Keratinocyte (primary cell): ENCODE measurements around the gene RNPS1. TPM values are rescaled to one million over a fixed set of nuclear protein-coding genes. Genes with fewer than 3 reads are reported as not detected.
A peak's percentile ranks its signal among the peaks of the same experiment; 100 is the strongest.

Experiments used
- DNase-seq: peaks from one replicate; pipeline ENCODE4 v3.0.0-alpha.2; 2011; ENCODE audit warnings: low read depth, missing footprints, low spot score
- FAIRE-seq: peaks from 2 replicates; lab custom pipeline; 2011; peaks lifted over from hg19 to GRCh38; lab: Jason Lieb, UNC
- H2AFZ ChIP-seq: 2 replicates; pipeline ENCODE4 v1.6.0; 2012; ENCODE audit warnings: low read length, control low read depth, inconsistent platforms; ENCODE audit not compliant: control insufficient read depth
- H3K27ac ChIP-seq: 2 replicates; pipeline ENCODE4 v1.5.1; 2011; ENCODE audit warnings: low read length; ENCODE audit not compliant: control insufficient read depth, insufficient read depth
- H3K27me3 ChIP-seq: 3 replicates; pipeline ENCODE4 v1.6.0; 2011; ENCODE audit warnings: low read length; ENCODE audit not compliant: control insufficient read depth, insufficient read depth; ENCODE audit errors: extremely low read depth
- H3K36me3 ChIP-seq, 2 experiments: 2 replicates in 1 of 2; 3 replicates in 1 of 2; pipeline ENCODE4 v1.5.1; 2011; ENCODE audit warnings: low read length in 2 of 2, mild to moderate bottlenecking in 1 of 2; ENCODE audit not compliant: control insufficient read depth in 2 of 2, insufficient read depth in 2 of 2; ENCODE audit errors: extremely low read depth in 1 of 2
- H3K4me1 ChIP-seq: 3 replicates; pipeline ENCODE4 v1.5.1; 2011; ENCODE audit warnings: low read length; ENCODE audit not compliant: control insufficient read depth, insufficient read depth; ENCODE audit errors: extremely low read depth
- H3K4me2 ChIP-seq: 3 replicates; pipeline ENCODE4 v1.6.0; 2011; ENCODE audit warnings: low read depth, low read length; ENCODE audit not compliant: control insufficient read depth, insufficient read depth; ENCODE audit errors: extremely low read depth
- H3K4me3 ChIP-seq, 3 experiments: fragments of 200-600 bp in 1 of 3; sonication (generic) in 1 of 3; 2 replicates in 2 of 3; 3 replicates in 1 of 3; pipeline ENCODE4 v1.5.1; 2011 to 2016; ENCODE audit warnings: low read length in 3 of 3, mild to moderate bottlenecking in 3 of 3, control low read depth in 2 of 3, inconsistent platforms in 1 of 3, low read depth in 1 of 3, mixed read lengths in 1 of 3, mixed run types in 1 of 3, moderate library complexity in 1 of 3; ENCODE audit not compliant: control insufficient read depth in 2 of 3, insufficient read depth in 2 of 3; ENCODE audit errors: extremely low read depth in 1 of 3
- H3K79me2 ChIP-seq: 2 replicates; pipeline ENCODE4 v1.6.0; 2012; ENCODE audit warnings: low read length; ENCODE audit not compliant: control insufficient read depth, insufficient read depth
- H3K9ac ChIP-seq: 3 replicates; pipeline ENCODE4 v1.6.0; 2011; ENCODE audit warnings: low read length; ENCODE audit not compliant: control insufficient read depth, insufficient read depth; ENCODE audit errors: extremely low read depth
- H3K9me1 ChIP-seq: 3 replicates; pipeline ENCODE4 v1.6.0; 2011; ENCODE audit warnings: low read length; ENCODE audit not compliant: control insufficient read depth, insufficient read depth; ENCODE audit errors: extremely low read depth
- H3K9me3 ChIP-seq: 2 replicates; pipeline ENCODE4 v1.5.1; 2012; ENCODE audit warnings: low read depth, low read length; ENCODE audit not compliant: control insufficient read depth
- H4K20me1 ChIP-seq: 3 replicates; pipeline ENCODE4 v1.6.0; 2011; ENCODE audit warnings: low read length; ENCODE audit not compliant: control insufficient read depth, insufficient read depth; ENCODE audit errors: extremely low read depth
- EZH2 ChIP-seq: IDR thresholded peaks from one replicate; pipeline ENCODE4 v1.6.1; 2012; ENCODE audit warnings: inconsistent platforms, mild to moderate bottlenecking, low read length, moderate library complexity
- dilution Hi-C: fragments of 300-500 bp; cut with MboI; formaldehyde crosslinking; loops from one replicate; pipeline ENCODE4 v1.7.0; 2020; ENCODE audit warnings: low sequenced_read_pairs; ENCODE audit not compliant: extremely low pct_ligation_motif_present
- polyA plus RNA-seq, 5 experiments: library from polyadenylated mRNA; depleted of rRNA in 3 of 5; stranded (reverse) in 3 of 5; stranded (forward) in 1 of 5; unstranded in 1 of 5; fragments of >200 nt; gene quantifications; 1 replicate in 1 of 5; 2 replicates in 3 of 5; 3 replicates in 1 of 5; pipeline versions ENCODE4 v1.2.1 to v1.2.3, GENCODE V29; 2011 to 2012; ENCODE audit warnings: missing spikeins in 2 of 5, low read depth in 1 of 5, low replicate concordance in 1 of 5
- TF ChIP-seq, protein P1 (sequence below), 3 experiments: IDR thresholded peaks in 1 of 3; conservative IDR thresholded peaks in 1 of 3; optimal IDR thresholded peaks in 1 of 3; 2 replicates in 2 of 3; 3 replicates in 1 of 3; pipeline versions ENCODE3 to v1.5.1; 2011; ENCODE audit warnings: low read length in 3 of 3, mild to moderate bottlenecking in 3 of 3, moderate library complexity in 2 of 3, control low read depth in 1 of 3, inconsistent platforms in 1 of 3; ENCODE audit not compliant: insufficient read depth in 2 of 3; ENCODE audit errors: extremely low read depth in 1 of 3

The RNPS1 gene
- polyA plus RNA-seq, 1 donor (not counting 4 experiments of a cell fraction or from before 2014, with no cell fraction given), result 89.4 TPM

DNA sequence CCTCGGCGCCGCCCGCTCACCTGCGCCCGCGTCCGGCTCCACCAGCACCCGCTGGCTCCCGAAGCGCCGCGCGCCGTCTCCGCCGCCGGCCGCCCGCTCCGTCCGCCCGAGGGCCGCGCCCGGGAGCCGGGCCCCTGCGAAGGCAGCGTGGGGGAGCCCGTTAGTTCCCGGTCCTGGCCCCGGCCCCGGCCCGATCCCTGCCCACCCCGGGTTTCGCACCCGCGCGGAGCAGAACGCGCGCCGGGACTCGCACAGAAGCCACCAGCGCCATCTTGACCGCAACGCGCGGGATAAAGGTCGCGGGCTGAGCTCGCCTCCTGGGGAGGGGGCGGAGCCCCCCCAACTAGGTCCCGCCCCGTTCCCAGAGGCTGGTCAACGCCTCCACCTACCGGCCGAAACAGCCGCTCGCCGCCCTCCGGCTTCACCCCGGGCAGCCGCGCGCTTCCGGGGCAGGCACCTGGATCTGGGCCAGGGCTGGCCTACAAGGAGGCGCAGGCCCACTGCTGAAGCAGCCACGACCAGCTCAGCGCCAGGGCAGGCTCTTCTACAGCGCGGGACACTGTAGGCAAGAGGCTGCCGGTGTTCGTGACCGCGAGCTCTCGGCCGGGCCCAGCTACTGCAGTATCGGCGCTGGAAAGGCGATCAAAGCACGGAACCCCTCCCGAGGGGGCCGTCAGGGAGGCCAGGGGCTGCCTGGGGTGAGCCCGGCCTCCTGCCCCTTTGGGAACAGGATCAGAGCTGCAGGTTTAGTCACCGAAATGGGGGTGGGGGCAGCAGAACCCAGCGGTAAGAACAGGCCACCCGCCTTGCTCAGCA, 16.4 kb downstream of the RNPS1 start, which contains the start of gene ECI1:
TSS of gene ECI1 (minus strand) at position 292 of the 816 bp plus-strand sequence. CDS start at position 271, 21 bp downstream.
- Histone ChIP-seq H3K4me2 (peak within 1 kb of the TSS; percentile 74), H3K36me3 (peaks cover 19 to 26% of the 10 kb centered on the region in 2 experiments), H3K9me3 (no peaks in the 10 kb centered on the region), H3K9me1 (no peaks in the 10 kb centered on the region), H4K20me1 (peaks cover 14% of the 10 kb centered on the region), H3K9ac (peak within 1 kb of the TSS; percentile 80), H3K27ac (peak within 1 kb of the TSS; percentile 73), H2AFZ (no peak within 1 kb of the TSS), H3K27me3 (no peaks in the 10 kb centered on the region), H3K4me3 (peak within 1 kb of the TSS; percentile 54 to 68 (median 64)), H3K4me1 (peaks cover 17% of the 10 kb centered on the region), H3K79me2 (peaks cover 17% of the 10 kb centered on the region)
- dilution Hi-C loops, result no loop called here
- FAIRE-seq (peak; percentile 5), DNase-seq (no peak)
- TF ChIP-seq, protein P1, sequence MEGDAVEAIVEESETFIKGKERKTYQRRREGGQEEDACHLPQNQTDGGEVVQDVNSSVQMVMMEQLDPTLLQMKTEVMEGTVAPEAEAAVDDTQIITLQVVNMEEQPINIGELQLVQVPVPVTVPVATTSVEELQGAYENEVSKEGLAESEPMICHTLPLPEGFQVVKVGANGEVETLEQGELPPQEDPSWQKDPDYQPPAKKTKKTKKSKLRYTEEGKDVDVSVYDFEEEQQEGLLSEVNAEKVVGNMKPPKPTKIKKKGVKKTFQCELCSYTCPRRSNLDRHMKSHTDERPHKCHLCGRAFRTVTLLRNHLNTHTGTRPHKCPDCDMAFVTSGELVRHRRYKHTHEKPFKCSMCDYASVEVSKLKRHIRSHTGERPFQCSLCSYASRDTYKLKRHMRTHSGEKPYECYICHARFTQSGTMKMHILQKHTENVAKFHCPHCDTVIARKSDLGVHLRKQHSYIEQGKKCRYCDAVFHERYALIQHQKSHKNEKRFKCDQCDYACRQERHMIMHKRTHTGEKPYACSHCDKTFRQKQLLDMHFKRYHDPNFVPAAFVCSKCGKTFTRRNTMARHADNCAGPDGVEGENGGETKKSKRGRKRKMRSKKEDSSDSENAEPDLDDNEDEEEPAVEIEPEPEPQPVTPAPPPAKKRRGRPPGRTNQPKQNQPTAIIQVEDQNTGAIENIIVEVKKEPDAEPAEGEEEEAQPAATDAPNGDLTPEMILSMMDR (optimal IDR thresholded peaks at IDR 0.05 in 1 of 3, IDR thresholded peaks at IDR 0.05 in 1 of 3, conservative IDR thresholded peaks at IDR 0.05 in 1 of 3; ENCODE audit: extremely low read depth in 1 of 3, insufficient read depth in 2 of 3, low read length in 3 of 3), result peak in 2 of 3 experiments; percentile 53 to 55
- TF ChIP-seq EZH2, result no peak

DNA sequence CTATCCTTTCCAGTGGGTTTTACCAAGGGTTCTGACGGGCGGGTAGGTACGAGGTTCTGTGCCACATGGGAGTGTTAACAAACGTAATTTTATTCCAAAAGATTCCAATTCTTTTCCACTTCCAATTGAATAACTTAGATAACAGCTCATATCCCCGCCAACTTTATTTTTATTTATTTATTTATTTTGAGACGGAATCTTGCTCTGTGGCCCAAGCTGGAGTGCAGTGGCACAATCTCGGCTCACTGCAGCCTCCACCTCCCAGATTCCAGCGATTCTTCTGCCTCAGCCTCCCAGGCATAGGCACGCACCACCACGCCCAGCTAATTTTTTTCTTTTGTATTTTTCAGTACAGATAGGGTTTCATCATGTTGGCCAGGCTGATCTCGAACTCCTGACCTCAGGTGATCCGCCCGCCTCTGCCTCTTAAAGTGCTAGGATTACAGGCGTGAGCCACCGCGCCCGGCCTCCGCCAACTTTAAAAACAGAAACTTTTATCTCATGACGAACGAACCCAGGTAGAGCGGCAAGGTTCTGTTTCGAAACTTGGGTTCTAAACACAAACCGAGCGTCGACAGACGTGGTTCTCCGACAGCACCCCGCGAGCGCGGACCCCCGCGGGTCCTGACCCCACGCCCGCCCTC, 17.2 kb downstream of the RNPS1 start:
- dilution Hi-C loops, result no loop called here
- TF ChIP-seq EZH2, result no peak
- TF ChIP-seq, protein P1 (optimal IDR thresholded peaks at IDR 0.05 in 1 of 3, IDR thresholded peaks at IDR 0.05 in 1 of 3, conservative IDR thresholded peaks at IDR 0.05 in 1 of 3; ENCODE audit: extremely low read depth in 1 of 3, insufficient read depth in 2 of 3, low read length in 3 of 3), result no peak
- FAIRE-seq (no peak), DNase-seq (no peak)
- no peak overlapping the region for H2AFZ ChIP-seq
- no peaks in the 10 kb centered on the region for H3K27me3 ChIP-seq
- H3K79me2 ChIP-seq, result peaks cover 13% of the 10 kb centered on the region
- H3K4me1 ChIP-seq, result peaks cover 17% of the 10 kb centered on the region
- H3K36me3 ChIP-seq, result peaks cover 21 to 26% of the 10 kb centered on the region in 2 experiments
- peaks cover 14% of the 10 kb centered on the region for H4K20me1 ChIP-seq
- H3K9me1 ChIP-seq, result no peaks in the 10 kb centered on the region
- peak overlapping the region; percentile 54 to 68 (median 64) for H3K4me3 ChIP-seq
- H3K4me2 ChIP-seq, result peak overlapping the region; percentile 74
- H3K9me3 ChIP-seq, result no peaks in the 10 kb centered on the region
- peak overlapping the region; percentile 73 for H3K27ac ChIP-seq
- peak overlapping the region; percentile 80 for H3K9ac ChIP-seq
